A549 (cell line): Measurements from ENCODE around the gene CDK9. TPM values are rescaled to one million over a fixed set of nuclear protein-coding genes. Genes with fewer than 3 reads are reported as not detected.

Source experiments
- ATAC-seq, 2 experiments: fragments of 200-7000 bp in 1 of 2; fragments of >200 bp in 1 of 2; cut with Nextera tagmentation in 1 of 2; cut with Tn5 transposase in 1 of 2; 3 replicates each; pipeline versions ENCODE4 v1.8.0 to v1.9.1; 2018 to 2020; ENCODE audit warnings: mild to moderate bottlenecking in 1 of 2, moderate library complexity in 1 of 2
- CTCF ChIA-PET: fragments of 300-600 bp; sonication (Branson Sonifier 250); formaldehyde crosslinking; extraction: SDS; loops from one replicate; lab custom pipeline; 2021; ENCODE audit warnings: antibody characterized with exemption, inconsistent platforms; lab: Yijun Ruan, JAX
- POLR2A ChIA-PET: fragments of 350-600 bp; formaldehyde crosslinking; extraction: SDS; loops from one replicate; lab custom pipeline; 2021; ENCODE audit warnings: antibody characterized with exemption, inconsistent platforms; lab: Yijun Ruan, JAX
- DNase-seq, 2 experiments: peaks; one replicate each; pipeline versions ENCODE4 v3.0.0 to v3.0.0-alpha.2; 2011 to 2016; ENCODE audit warnings: low read depth in 1 of 2, low spot score in 1 of 2
- FAIRE-seq: peaks from 2 replicates; lab custom pipeline; 2011; peaks lifted over from hg19 to GRCh38; lab: Jason Lieb, UNC
- H3K27ac ChIP-seq, 2 experiments: fragments of >200 bp; sonication (Bioruptor Twin); formaldehyde crosslinking; 3 replicates each; pipeline ENCODE4 v1.5.1; 2016 to 2017
- H3K4me1 ChIP-seq: fragments of >200 bp; sonication (Bioruptor Twin); formaldehyde crosslinking; 3 replicates; pipeline ENCODE4 v1.6.1; 2016
- H3K4me2 ChIP-seq: fragments of >200 bp; sonication (Bioruptor Twin); formaldehyde crosslinking; 3 replicates; pipeline ENCODE4 v1.6.1; 2016
- H3K4me3 ChIP-seq: fragments of >200 bp; sonication (Bioruptor Twin); formaldehyde crosslinking; 3 replicates; pipeline ENCODE4 v1.5.1; 2016
- H3K9me3 ChIP-seq: fragments of >200 bp; sonication (Bioruptor Twin); formaldehyde crosslinking; 3 replicates; pipeline ENCODE4 v1.6.1; 2016
- BHLHE40 ChIP-seq: IDR thresholded peaks from 2 replicates; pipeline ENCODE4 v1.6.1; 2012; ENCODE audit warnings: low read depth, low read length, inconsistent platforms
- CBX2 ChIP-seq: fragments of 200-600 bp; sonication (generic); IDR thresholded peaks from 2 replicates; pipeline ENCODE4 v1.6.1; 2016; ENCODE audit warnings: low read depth, mild to moderate bottlenecking, borderline replicate concordance
- CHD4 ChIP-seq: fragments of 200-600 bp; sonication (generic); IDR thresholded peaks from 2 replicates; pipeline ENCODE4 v1.6.1; 2016; ENCODE audit warnings: antibody characterized with exemption, mild to moderate bottlenecking, borderline replicate concordance
- ESRRA ChIP-seq: fragments of 150-350 bp; IDR thresholded peaks from 2 replicates; pipeline ENCODE4 v1.6.1; 2014; ENCODE audit warnings: mild to moderate bottlenecking, low read length, borderline replicate concordance
- FOSB ChIP-seq: fragments of 250-450 bp; sonication (Bioruptor Pico); IDR thresholded peaks from 2 replicates; pipeline ENCODE4 v1.5.0; 2020; ENCODE audit warnings: mild to moderate bottlenecking, moderate library complexity
- HEYL ChIP-seq: fragments of 250-450 bp; sonication (Bioruptor Pico); IDR thresholded peaks from 2 replicates; pipeline ENCODE4 v1.8.0; 2021; ENCODE audit warnings: mild to moderate bottlenecking, moderate library complexity
- JUNB ChIP-seq: fragments of >200 bp; sonication (Bioruptor Twin); formaldehyde crosslinking; IDR thresholded peaks from 2 replicates; pipeline ENCODE4 v1.6.1; 2016
- KDM1A ChIP-seq: fragments of 200-600 bp; sonication (generic); IDR thresholded peaks from 2 replicates; pipeline ENCODE4 v1.6.1; 2016; ENCODE audit warnings: low read depth, mild to moderate bottlenecking
- KDM5A ChIP-seq: fragments of 200-600 bp; sonication (generic); IDR thresholded peaks from 2 replicates; pipeline ENCODE4 v1.6.1; 2016; ENCODE audit warnings: antibody characterized with exemption, mild to moderate bottlenecking
- NR3C1 ChIP-seq: fragments of >200 bp; sonication (Bioruptor Twin); formaldehyde crosslinking; IDR thresholded peaks from 3 replicates; pipeline ENCODE4 v1.6.1; 2017
- PHF8 ChIP-seq: fragments of 200-600 bp; sonication (generic); IDR thresholded peaks from 2 replicates; pipeline ENCODE4 v1.6.1; 2016; ENCODE audit warnings: low read depth, mild to moderate bottlenecking, antibody characterized with exemption, moderate library complexity, borderline replicate concordance
- POLR2AphosphoS2 ChIP-seq: conservative IDR thresholded peaks from 2 replicates; pipeline ENCODE4 v1.6.1; 2012; ENCODE audit warnings: low read length, improper control_type of control experiment, inconsistent platforms
- RARB ChIP-seq: fragments of 250-450 bp; sonication (Bioruptor Pico); IDR thresholded peaks from 2 replicates; pipeline ENCODE4 v1.8.0; 2021; ENCODE audit warnings: mild to moderate bottlenecking, moderate library complexity
- RCOR1 ChIP-seq: fragments of 150-350 bp; IDR thresholded peaks from 2 replicates; pipeline ENCODE4 v1.6.1; 2014; ENCODE audit warnings: antibody characterized with exemption, low read length, low read depth
- RFX5 ChIP-seq: fragments of 450-650 bp; IDR thresholded peaks from 2 replicates; pipeline ENCODE4 v1.7.1; 2014; ENCODE audit warnings: antibody characterized with exemption, mild to moderate bottlenecking, moderate library complexity
- RNF2 ChIP-seq: fragments of 200-600 bp; sonication (generic); IDR thresholded peaks from 2 replicates; pipeline ENCODE4 v1.6.1; 2016; ENCODE audit warnings: low read depth, mild to moderate bottlenecking, antibody characterized with exemption, moderate library complexity, borderline replicate concordance
- SREBF2 ChIP-seq: fragments of 450-650 bp; IDR thresholded peaks from 2 replicates; pipeline ENCODE4 v1.6.1; 2014; ENCODE audit warnings: mild to moderate bottlenecking, moderate library complexity
- ZSCAN20 ChIP-seq: fragments of 250-450 bp; sonication (Bioruptor Pico); IDR thresholded peaks from 2 replicates; pipeline ENCODE4 v1.8.0; 2022; ENCODE audit warnings: mild to moderate bottlenecking, moderate library complexity
- WGBS: methylation state at CpG from one replicate; pipeline ENCODE4 v1.1.6; 2017; ENCODE audit errors: missing lambda C conversion rate; 5-methylcytosine and 5-hydroxymethylcytosine counted together
- polyA plus RNA-seq, 4 experiments: library from polyadenylated mRNA; depleted of rRNA in 3 of 4; stranded (reverse); fragments of >200 nt; fragmentation: RNase III in 1 of 4; extraction: RNeasy Plus Mini Kit Qiagen cat#74134 plus additional on column Dnase treatment in 1 of 4; gene quantifications; 2 replicates in 3 of 4; 3 replicates in 1 of 4; pipeline ENCODE4 v1.2.3, GENCODE V29; 2011 to 2017
- TF ChIP-seq, protein P1 (sequence below): fragments of >200 bp; sonication (Bioruptor Twin); formaldehyde crosslinking; IDR thresholded peaks from 2 replicates; pipeline ENCODE4 v1.6.1; 2016
- TF ChIP-seq, protein P2 (sequence below): fragments of 250-450 bp; sonication (Bioruptor Pico); IDR thresholded peaks from 2 replicates; pipeline ENCODE4 v1.5.0; 2020; ENCODE audit warnings: low read depth, mild to moderate bottlenecking, moderate library complexity
- TF ChIP-seq, protein P3 (sequence below): fragments of >200 bp; sonication (Bioruptor Twin); formaldehyde crosslinking; IDR thresholded peaks from 3 replicates; pipeline ENCODE4 v1.5.1; 2016
- TF ChIP-seq, protein P4 (sequence below): fragments of 200-600 bp; sonication (generic); IDR thresholded peaks from 2 replicates; pipeline ENCODE4 v1.6.1; 2016; ENCODE audit warnings: antibody characterized with exemption, mild to moderate bottlenecking, moderate library complexity

The CDK9 gene
- polyA plus RNA-seq, 2 of the 4 experiments (the other 2 are of a cell fraction): 43.8 to 45.7 TPM

DNA sequence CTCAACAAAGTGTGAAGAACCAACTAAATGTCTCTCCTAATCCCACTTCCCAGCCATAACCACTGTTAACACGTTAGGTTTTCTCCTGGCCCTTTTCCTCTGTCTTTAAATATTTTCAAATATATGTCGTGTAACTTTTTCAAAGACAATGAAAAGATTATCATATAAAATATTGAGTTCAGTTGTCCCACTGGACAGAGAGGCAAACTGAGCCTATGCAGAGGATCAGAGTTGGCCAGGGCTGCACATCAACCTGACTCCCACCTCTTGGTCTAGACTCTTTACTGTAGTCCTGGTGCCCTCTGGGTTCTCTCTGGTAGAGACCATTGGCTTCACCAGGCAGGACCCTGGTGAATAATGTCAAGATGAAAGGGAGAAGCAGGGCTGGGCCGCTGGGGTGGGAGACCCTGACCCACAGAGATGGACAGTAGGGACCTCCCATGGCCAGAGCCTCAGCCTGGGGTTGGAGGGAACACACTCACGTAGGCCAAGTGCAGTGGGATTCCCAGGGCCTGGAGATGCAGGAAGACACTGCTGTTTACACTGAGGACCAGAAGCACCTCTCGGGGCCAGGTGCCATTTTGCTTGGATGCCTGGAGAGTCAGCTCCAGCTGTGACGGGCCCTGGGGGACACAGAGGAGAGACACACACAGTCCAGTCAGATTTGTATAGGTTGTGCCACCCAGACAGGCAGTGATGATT is 43.5 kb downstream of the CDK9 start:
- FAIRE-seq: no peak
- TF ChIP-seq CHD4 (no peak), RFX5 (no peak), RNF2 (no peak), KDM5A (no peak), SREBF2 (no peak), CBX2 (no peak), PHF8 (no peak), KDM1A (no peak), FOSB (CRISPR knock-in tag) (no peak)
- TF ChIP-seq, protein P1, sequence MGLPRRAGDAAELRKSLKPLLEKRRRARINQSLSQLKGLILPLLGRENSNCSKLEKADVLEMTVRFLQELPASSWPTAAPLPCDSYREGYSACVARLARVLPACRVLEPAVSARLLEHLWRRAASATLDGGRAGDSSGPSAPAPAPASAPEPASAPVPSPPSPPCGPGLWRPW: no peak
- TF ChIP-seq, protein P2, sequence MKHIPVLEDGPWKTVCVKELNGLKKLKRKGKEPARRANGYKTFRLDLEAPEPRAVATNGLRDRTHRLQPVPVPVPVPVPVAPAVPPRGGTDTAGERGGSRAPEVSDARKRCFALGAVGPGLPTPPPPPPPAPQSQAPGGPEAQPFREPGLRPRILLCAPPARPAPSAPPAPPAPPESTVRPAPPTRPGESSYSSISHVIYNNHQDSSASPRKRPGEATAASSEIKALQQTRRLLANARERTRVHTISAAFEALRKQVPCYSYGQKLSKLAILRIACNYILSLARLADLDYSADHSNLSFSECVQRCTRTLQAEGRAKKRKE (CRISPR knock-in tag): no peak
- 68% methylated on average over 6 of the region's 6 CpGs for WGBS
- ChIA-PET CTCF (interaction anchor here (0.8 to 3.6 kb wide), 4 partner anchors 15 to 40 kb away, joined by 3 to 23 read pairs (median 4); no protein-coding TSS in a partner anchor), POLR2A (interaction anchor here (0.6 kb wide), 1 partner anchor 216 kb away, joined by 3 read pairs; no protein-coding TSS in a partner anchor)
- no peak for ATAC-seq
- Histone ChIP-seq H3K4me3 (no peak overlapping the region), H3K9me3 (no peaks in the 10 kb centered on the region), H3K4me1 (peaks cover 9% of the 10 kb centered on the region), H3K27ac (no peak overlapping the region; a peak in 1 of 6 replicates), H3K4me2 (no peak overlapping the region; the same call in 2 of the 3 replicates)
- DNase-seq: no peak

DNA sequence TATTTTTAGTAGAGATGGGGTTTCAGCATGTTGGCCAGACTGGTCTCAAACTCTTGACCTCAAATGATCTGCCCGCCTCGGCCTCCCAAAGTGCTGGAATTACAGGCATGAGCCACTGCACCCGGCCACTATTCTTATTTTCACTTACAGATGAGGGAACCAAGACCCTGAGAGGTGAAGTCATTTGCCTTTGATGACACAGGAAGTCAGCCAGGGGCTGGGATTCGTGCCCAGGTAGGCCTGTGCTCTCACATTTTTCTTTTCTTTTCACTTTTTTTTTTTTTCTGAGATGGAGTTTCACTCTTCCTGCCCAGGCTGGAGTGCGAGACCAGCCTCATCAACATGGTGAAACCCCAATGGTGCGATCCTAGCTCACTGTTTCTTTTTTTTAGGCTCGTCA is 46.4 kb downstream of the CDK9 start:
- DNase-seq: no peak
- Histone ChIP-seq H3K4me2 (no peak overlapping the region), H3K27ac (no peak overlapping the region), H3K9me3 (no peaks in the 10 kb centered on the region)
- CTCF ChIA-PET: interaction anchor here (1.2 to 2.4 kb wide), 2 partner anchors 27 to 89 kb away, joined by 3 to 7 read pairs; no protein-coding TSS in a partner anchor
- TF ChIP-seq RFX5: no peak
- TF ChIP-seq RCOR1: no peak
- TF ChIP-seq JUNB: no peak
- no peak for TF ChIP-seq ZSCAN20 (CRISPR knock-in tag)
- TF ChIP-seq POLR2AphosphoS2: no peak
- TF ChIP-seq, protein P3, sequence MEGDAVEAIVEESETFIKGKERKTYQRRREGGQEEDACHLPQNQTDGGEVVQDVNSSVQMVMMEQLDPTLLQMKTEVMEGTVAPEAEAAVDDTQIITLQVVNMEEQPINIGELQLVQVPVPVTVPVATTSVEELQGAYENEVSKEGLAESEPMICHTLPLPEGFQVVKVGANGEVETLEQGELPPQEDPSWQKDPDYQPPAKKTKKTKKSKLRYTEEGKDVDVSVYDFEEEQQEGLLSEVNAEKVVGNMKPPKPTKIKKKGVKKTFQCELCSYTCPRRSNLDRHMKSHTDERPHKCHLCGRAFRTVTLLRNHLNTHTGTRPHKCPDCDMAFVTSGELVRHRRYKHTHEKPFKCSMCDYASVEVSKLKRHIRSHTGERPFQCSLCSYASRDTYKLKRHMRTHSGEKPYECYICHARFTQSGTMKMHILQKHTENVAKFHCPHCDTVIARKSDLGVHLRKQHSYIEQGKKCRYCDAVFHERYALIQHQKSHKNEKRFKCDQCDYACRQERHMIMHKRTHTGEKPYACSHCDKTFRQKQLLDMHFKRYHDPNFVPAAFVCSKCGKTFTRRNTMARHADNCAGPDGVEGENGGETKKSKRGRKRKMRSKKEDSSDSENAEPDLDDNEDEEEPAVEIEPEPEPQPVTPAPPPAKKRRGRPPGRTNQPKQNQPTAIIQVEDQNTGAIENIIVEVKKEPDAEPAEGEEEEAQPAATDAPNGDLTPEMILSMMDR: no peak
- TF ChIP-seq RARB (CRISPR knock-in tag): no peak
- TF ChIP-seq NR3C1: no peak
- no peak for TF ChIP-seq HEYL (CRISPR knock-in tag)
- TF ChIP-seq, protein P4, sequence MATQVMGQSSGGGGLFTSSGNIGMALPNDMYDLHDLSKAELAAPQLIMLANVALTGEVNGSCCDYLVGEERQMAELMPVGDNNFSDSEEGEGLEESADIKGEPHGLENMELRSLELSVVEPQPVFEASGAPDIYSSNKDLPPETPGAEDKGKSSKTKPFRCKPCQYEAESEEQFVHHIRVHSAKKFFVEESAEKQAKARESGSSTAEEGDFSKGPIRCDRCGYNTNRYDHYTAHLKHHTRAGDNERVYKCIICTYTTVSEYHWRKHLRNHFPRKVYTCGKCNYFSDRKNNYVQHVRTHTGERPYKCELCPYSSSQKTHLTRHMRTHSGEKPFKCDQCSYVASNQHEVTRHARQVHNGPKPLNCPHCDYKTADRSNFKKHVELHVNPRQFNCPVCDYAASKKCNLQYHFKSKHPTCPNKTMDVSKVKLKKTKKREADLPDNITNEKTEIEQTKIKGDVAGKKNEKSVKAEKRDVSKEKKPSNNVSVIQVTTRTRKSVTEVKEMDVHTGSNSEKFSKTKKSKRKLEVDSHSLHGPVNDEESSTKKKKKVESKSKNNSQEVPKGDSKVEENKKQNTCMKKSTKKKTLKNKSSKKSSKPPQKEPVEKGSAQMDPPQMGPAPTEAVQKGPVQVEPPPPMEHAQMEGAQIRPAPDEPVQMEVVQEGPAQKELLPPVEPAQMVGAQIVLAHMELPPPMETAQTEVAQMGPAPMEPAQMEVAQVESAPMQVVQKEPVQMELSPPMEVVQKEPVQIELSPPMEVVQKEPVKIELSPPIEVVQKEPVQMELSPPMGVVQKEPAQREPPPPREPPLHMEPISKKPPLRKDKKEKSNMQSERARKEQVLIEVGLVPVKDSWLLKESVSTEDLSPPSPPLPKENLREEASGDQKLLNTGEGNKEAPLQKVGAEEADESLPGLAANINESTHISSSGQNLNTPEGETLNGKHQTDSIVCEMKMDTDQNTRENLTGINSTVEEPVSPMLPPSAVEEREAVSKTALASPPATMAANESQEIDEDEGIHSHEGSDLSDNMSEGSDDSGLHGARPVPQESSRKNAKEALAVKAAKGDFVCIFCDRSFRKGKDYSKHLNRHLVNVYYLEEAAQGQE: no peak
- no peak for TF ChIP-seq CHD4
- no peak for TF ChIP-seq BHLHE40
- no peak for TF ChIP-seq ESRRA
- TF ChIP-seq, all 56 proteins: peak for 0
- 82% methylated on average over 7 of the region's 7 CpGs for WGBS
- H3K4me1 ChIP-seq: peaks cover 9% of the 10 kb centered on the region
- no peak overlapping the region for H3K4me3 ChIP-seq
- ATAC-seq (no peak), FAIRE-seq (no peak)
- POLR2A ChIA-PET: no interaction called here
